ENCODE data around the gene CBFA2T2.

The CBFA2T2 gene

DNA sequence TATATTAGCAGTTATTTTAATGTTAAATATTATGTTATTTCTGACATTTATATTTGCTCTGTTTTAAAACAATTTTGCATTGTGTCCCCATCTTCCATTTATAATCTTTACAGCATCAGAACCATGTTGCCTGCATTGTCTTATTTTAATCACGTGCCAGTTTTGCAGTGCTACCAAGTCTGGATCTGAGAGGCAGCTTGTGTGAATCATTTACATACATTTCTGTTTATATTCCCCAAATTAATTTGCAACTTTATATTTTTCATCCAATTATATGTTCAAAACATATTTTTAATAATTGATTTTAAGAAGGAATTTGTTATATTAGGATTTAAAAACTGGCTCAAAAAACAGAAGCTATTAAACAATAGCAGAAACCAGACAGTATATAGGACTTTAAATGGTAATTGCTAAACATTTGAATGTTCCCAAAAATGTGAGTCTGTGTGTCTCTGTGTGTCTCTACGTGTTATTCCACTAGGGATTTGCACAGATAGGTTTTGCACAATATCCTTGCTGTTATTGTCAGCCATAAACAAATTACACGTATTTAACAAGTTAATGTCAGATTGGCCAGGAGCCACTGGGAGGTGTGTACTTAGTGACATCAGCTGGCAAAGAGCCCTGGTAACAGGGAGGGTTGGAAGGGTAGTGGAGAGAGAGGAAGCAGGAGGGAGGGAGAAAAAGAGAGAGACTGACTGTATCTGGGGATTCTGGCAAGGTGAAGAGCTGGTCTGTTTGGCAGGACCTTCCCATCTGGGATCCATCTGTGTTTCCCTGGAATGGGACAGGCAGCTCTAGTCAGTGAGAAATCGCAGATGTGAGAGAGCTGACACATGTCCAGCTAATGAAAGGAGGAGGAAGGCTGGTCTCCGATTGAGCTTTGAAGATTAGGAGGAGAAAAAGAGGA, 72.1 kb downstream of the CBFA2T2 start:
- DNase-seq (ENCODE audit: extremely low read depth, insufficient read length): no peak
- H3K4me3 ChIP-seq (replicated peaks; ENCODE audit: low read depth, low read length): no peak overlapping the region
- TF ChIP-seq, protein P1, sequence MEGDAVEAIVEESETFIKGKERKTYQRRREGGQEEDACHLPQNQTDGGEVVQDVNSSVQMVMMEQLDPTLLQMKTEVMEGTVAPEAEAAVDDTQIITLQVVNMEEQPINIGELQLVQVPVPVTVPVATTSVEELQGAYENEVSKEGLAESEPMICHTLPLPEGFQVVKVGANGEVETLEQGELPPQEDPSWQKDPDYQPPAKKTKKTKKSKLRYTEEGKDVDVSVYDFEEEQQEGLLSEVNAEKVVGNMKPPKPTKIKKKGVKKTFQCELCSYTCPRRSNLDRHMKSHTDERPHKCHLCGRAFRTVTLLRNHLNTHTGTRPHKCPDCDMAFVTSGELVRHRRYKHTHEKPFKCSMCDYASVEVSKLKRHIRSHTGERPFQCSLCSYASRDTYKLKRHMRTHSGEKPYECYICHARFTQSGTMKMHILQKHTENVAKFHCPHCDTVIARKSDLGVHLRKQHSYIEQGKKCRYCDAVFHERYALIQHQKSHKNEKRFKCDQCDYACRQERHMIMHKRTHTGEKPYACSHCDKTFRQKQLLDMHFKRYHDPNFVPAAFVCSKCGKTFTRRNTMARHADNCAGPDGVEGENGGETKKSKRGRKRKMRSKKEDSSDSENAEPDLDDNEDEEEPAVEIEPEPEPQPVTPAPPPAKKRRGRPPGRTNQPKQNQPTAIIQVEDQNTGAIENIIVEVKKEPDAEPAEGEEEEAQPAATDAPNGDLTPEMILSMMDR (IDR thresholded peaks at IDR 0.05; ENCODE audit: insufficient read depth, low read length, poor library complexity, severe bottlenecking): no peak
- no peaks in the 10 kb centered on the region for H3K36me3 ChIP-seq (ENCODE audit: control insufficient read depth, insufficient read depth, low read length)
- H3K27me3 ChIP-seq (replicated peaks; ENCODE audit: control insufficient read depth, insufficient read depth, low read length): no peaks in the 10 kb centered on the region

DNA sequence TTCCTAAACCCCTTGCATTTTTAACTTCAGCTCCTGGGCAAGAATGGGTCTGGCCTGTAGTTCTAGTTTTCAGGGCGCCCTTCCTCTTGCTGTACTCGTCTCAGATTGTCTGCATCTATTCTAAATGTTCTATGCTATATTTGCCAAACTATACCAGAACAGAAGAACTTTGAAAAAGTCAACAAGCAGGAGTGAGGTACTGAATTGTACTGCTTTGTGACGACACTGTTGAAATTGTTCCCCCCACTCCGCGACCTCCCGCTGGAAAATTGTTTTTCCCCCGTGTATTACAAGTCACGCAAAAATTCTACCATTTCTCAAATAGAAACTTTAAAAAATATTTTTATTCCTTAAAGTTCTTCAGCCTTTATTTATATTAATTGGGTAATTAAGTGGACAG, 73.9 kb downstream of the CBFA2T2 start:
- Histone ChIP-seq H3K27me3 (replicated peaks; ENCODE audit: control insufficient read depth, insufficient read depth, low read length) (no peaks in the 10 kb centered on the region), H3K4me3 (replicated peaks; ENCODE audit: low read depth, low read length) (no peak overlapping the region), H3K36me3 (ENCODE audit: control insufficient read depth, insufficient read depth, low read length) (no peaks in the 10 kb centered on the region)
- TF ChIP-seq, protein P1 (IDR thresholded peaks at IDR 0.05; ENCODE audit: insufficient read depth, low read length, poor library complexity, severe bottlenecking): no peak
- DNase-seq (ENCODE audit: extremely low read depth, insufficient read length): no peak

DNA sequence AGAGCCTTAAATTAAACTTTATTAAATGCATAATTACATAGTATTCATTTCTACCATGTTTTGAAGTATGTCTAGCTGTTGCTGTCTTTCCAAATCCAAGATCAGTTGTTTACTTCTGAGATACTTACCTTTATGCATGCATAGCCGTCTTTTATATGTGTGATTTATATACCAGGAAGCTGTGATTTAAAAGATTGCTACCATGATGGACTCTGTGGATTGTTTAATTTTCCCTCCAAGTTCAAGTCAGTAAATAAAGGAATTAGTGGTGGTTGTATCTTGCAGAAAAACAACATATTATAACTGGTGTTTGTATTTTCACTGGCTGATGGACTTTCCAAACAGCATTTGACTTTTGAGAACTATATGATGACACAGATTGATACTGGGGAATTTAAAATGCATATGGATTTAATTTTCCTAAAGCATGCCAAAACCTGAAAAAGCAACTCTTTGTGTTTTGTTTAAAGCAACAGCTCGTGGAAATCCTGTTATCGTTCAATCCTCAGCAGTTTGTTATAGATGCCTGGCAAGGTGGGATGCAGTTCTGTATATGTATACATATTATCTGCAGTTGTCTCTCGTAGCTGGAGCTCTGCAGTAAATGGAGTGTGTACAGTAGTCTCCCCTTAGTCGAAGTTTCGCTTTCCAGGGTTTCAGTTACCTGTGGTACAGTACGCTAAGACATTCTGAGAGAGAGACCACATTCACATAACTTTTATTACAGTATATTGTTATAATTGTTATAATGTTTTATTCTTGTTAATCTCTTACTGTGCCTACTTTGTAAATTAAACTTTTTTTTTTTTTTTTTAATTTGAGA, 77.1 kb downstream of the CBFA2T2 start:
- TF ChIP-seq, protein P1 (IDR thresholded peaks at IDR 0.05; ENCODE audit: insufficient read depth, low read length, poor library complexity, severe bottlenecking): no peak
- H3K36me3 ChIP-seq (ENCODE audit: control insufficient read depth, insufficient read depth, low read length): no peaks in the 10 kb centered on the region
- DNase-seq (ENCODE audit: extremely low read depth, insufficient read length): no peak
- H3K4me3 ChIP-seq (replicated peaks; ENCODE audit: low read depth, low read length): no peak overlapping the region
- H3K27me3 ChIP-seq (replicated peaks; ENCODE audit: control insufficient read depth, insufficient read depth, low read length): no peaks in the 10 kb centered on the region

DNA sequence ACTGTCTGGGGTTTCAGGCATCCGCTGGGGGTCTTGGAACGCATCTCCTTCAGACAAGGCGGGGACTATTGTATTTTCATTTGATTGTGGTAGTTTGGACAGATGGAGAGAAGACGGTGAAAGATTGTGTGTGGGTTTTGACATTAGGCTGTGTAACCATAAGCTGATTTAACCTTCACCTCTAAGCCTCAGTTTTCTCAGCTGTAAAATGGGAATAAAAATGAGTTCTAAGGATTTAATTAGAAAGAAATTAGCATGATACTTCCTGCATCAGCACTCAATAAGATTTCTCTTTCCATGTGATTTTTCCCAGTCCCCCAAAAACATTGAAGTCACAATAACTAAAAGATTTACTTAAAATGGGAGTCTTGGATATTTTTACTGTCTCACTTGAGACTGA, 78.1 kb downstream of the CBFA2T2 start:
- TF ChIP-seq, protein P1 (IDR thresholded peaks at IDR 0.05; ENCODE audit: insufficient read depth, low read length, poor library complexity, severe bottlenecking): no peak
- DNase-seq (ENCODE audit: extremely low read depth, insufficient read length): no peak
- Histone ChIP-seq H3K36me3 (ENCODE audit: control insufficient read depth, insufficient read depth, low read length) (no peaks in the 10 kb centered on the region), H3K4me3 (replicated peaks; ENCODE audit: low read depth, low read length) (no peak overlapping the region), H3K27me3 (replicated peaks; ENCODE audit: control insufficient read depth, insufficient read depth, low read length) (no peaks in the 10 kb centered on the region)

DNA sequence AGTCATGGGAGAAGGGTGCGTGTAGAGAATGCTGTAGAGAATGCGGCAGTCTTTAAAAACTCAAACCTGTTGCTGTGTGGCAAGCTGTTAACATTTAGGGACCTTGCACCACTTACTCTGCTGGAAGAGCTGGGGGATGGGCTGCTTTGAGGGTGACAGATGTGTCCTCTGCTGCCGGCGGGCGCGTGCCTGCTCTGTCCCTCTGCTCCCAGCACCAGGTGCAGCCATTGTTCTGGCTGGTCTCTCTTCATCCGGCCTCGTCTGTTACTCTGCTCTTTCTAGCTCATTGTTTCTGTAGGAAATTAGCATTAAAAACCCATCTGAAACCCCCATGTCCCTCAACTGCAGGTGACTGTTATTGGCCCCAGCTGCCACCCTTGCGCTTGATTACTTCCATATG, 78.5 kb downstream of the CBFA2T2 start:
- Histone ChIP-seq H3K27me3 (replicated peaks; ENCODE audit: control insufficient read depth, insufficient read depth, low read length) (no peaks in the 10 kb centered on the region), H3K36me3 (ENCODE audit: control insufficient read depth, insufficient read depth, low read length) (no peaks in the 10 kb centered on the region), H3K4me3 (replicated peaks; ENCODE audit: low read depth, low read length) (no peak overlapping the region)
- TF ChIP-seq, protein P1 (IDR thresholded peaks at IDR 0.05; ENCODE audit: insufficient read depth, low read length, poor library complexity, severe bottlenecking): no peak
- peak; percentile 77 for DNase-seq (ENCODE audit: extremely low read depth, insufficient read length)

Data from GM06990 (cell line).